ENCODE measurements around the gene RIPOR2.

RIPOR2 gene, protein sequence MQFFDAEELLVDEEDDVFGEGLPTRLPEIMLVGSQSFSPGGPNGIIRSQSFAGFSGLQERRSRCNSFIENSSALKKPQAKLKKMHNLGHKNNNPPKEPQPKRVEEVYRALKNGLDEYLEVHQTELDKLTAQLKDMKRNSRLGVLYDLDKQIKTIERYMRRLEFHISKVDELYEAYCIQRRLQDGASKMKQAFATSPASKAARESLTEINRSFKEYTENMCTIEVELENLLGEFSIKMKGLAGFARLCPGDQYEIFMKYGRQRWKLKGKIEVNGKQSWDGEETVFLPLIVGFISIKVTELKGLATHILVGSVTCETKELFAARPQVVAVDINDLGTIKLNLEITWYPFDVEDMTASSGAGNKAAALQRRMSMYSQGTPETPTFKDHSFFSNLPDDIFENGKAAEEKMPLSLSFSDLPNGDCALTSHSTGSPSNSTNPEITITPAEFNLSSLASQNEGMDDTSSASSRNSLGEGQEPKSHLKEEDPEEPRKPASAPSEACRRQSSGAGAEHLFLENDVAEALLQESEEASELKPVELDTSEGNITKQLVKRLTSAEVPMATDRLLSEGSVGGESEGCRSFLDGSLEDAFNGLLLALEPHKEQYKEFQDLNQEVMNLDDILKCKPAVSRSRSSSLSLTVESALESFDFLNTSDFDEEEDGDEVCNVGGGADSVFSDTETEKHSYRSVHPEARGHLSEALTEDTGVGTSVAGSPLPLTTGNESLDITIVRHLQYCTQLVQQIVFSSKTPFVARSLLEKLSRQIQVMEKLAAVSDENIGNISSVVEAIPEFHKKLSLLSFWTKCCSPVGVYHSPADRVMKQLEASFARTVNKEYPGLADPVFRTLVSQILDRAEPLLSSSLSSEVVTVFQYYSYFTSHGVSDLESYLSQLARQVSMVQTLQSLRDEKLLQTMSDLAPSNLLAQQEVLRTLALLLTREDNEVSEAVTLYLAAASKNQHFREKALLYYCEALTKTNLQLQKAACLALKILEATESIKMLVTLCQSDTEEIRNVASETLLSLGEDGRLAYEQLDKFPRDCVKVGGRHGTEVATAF

DNA sequence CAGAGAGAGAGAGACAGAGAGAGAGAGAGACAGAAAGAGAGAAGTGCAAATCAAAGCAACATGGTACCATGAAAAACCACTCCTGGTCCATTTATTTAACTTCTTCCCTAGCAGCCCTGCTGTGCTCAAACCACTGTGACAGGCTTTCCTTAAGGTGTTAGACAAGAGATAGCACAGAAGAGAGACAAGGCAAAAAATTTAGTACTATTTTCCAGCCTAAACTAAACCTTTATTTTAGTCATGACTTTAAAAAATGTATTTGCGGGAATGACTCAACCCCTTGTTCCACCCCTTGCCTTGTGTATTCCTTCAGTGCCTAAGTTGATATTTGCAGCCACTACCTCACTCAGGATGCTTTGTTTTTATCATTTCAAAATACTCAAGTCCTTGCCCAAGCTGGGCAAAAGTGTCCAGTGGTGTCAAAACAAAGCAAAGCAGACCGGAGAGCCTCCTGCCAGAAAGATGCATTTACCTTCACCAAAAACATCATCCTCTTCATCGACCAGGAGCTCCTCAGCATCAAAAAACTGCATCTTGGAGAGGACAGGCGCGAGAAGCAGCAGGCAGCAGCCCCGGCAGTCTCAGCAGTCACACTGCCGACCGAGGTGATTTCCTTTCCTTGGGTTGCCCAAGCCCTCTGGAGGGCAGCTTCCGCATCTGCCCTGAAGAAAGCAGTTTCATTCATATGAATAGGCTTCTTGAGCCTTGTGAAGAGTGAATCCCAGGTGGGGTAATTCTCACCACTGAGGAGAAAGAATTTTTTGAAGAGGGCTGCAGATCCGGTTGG is at the start of gene RIPOR2:
Gene RIPOR2 (minus strand): TSS at position 595 of the 787 bp plus-strand sequence. CDS start 62 bp downstream, at position 533.
- DNase-seq: peak; percentile 80

GRCh38 chr6:24985323-24985722 is 49.6 kb upstream of the RIPOR2 start:
- no peak for DNase-seq

- no peak for DNase-seq
Measured at GRCh38 chr6:24982231-24982630, 46.5 kb upstream of the RIPOR2 start.

GRCh38 chr6:24981386-24981760 is 45.6 kb upstream of the RIPOR2 start:
- no peak for DNase-seq

GRCh38 chr6:24980507-24981385 is 45.0 kb upstream of the RIPOR2 start:
- no peak for DNase-seq

DNA sequence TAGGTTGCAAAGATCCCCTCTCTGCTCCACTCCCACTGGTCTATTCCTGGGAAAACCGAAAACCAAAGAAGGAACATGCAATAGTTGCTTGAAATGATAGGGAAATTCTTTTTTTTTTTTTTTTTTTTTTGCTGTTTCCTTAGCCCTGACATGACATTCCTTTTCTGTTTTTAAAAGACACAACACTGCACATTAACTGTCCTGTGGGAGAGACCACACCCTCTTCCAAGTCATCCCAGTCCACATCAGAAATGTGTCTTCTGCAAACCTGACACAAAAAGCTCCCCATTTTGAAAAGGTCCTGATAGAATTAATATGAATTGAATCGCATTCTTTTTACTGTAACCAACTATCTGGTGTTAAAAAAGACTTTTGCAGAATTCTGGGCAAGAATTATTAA is 43.4 kb upstream of the RIPOR2 start:
- DNase-seq: no peak

GRCh38 chr6:24974182-24975171 is 38.7 kb upstream of the RIPOR2 start:
- peak; percentile 66 for DNase-seq

GRCh38 chr6:24972311-24972958 is 36.7 kb upstream of the RIPOR2 start:
- DNase-seq: no peak

GRCh38 chr6:24971067-24971466 is 35.3 kb upstream of the RIPOR2 start:
- no peak for DNase-seq

DNA sequence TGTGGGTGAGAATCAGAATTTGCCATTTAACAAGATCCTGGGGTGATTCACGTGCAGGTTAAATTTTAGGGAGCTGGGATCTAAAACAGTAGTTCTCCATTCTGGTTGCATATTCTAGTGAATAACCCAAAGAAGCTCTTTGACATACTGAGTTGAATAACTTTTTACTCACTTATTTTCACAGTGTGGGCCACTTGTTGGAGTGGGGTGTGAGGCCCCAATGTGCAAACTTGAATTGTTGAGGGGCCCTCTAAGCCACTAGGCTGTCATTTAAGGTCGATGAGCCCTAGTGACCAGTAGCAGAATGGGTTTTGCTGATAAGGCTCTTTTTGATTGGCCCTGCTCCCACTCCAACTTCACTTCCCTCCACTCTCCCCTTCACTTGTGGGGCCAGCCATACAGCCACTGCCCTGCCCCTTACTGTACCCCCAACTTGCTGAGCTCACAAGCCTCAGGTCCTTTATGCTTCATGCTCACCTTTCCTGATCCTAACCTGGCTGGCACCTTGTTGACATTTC is 33.6 kb upstream of the RIPOR2 start:
- DNase-seq: peak; percentile 32

DNA sequence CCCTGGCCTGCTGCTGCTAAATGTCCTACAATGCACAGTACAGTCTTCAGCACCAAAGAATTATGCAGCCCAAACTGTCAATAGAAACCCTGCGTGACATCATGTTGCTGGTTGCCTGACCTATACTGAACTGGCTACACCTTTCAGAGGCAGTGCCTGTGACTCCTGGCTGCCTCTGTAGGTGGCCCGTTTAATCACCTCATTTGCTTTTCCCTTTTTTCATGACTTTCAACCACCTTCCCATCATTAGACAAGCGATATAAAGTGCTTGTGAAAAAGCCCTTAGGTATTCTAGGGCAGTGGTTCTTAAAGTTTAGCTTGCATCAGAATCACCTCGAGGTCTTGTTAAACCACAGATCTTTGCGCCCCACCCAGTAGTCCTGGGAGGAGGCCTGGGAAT is 33.0 kb upstream of the RIPOR2 start:
- DNase-seq: no peak

- DNase-seq: peak; percentile 49
Measured at GRCh38 chr6:24967211-24967610, 31.5 kb upstream of the RIPOR2 start.

DNA sequence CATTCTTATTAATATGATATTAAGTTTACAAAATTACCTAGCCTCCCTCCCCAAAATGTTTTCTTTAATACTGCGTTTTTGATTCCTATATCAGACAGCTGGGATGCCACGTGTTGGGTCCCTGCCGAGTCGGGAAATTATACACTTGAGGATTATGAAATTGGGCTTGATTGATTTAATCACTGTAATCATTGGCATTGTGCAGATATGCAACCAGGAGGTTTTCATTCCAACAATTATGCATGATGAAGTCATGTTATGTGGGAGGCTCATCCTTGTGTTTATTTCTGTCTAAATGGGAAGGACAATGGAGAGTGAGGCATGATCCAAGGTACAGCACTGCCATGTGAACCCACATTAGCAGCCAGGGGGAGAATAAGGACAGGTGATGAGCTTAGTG is 30.6 kb upstream of the RIPOR2 start:
- no peak for DNase-seq

- no peak for DNase-seq
Measured at GRCh38 chr6:24963887-24964570, 28.3 kb upstream of the RIPOR2 start.

DNA sequence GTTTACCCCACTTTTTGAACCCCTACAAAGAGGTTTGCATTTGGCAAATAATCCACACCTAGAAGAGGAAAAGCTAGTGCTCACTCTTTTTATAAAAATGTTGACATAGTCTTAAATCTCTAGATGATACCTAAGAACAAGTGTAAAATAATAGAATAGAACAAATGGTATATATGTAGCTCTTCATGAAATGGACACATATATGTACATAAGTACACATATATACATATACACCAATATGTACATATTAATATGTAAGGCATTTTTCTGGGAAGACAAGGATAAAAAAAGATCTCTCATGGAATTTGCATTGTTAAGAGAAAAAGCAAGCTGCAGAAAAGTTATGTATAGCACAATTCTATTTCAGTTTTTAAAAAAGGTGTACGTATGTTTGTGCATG is 27.6 kb upstream of the RIPOR2 start:
- DNase-seq: no peak

- DNase-seq: no peak
Measured at GRCh38 chr6:24961852-24962251, 26.1 kb upstream of the RIPOR2 start.

- DNase-seq: peak; percentile 32
Measured at GRCh38 chr6:24960991-24961475, 25.3 kb upstream of the RIPOR2 start.

DNA sequence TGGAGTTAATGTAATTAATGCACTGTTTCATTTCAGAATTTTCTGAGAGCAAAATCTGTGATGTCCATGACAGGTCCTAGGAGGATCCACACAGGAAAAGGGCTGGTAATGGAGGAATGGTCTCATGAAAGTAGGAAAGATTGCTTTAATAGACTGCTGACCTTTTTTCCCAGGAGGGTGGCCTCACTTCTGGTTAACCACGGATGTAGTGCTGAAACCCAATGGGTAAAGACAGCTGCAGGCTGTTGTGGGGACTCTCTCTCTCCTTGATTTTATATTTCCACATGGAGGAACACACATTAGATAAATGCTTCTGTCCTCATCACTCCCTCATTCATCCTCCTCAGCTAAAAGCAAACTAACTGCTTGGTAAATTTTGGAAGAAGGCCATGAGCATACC is 23.6 kb upstream of the RIPOR2 start:
- DNase-seq: peak; percentile 43

- DNase-seq: no peak
Measured at GRCh38 chr6:24957199-24957598, 21.4 kb upstream of the RIPOR2 start.

All from hematopoietic multipotent progenitor cell treated with erythropoietin and hydrocortisone succinate and interleukin-3 and kit ligand, for 4 days (in vitro differentiated cells).